ENCODE measurements around the gene NAV1.
A peak's percentile ranks its signal among the peaks of the same experiment; 100 is the strongest.

NAV1 gene

DNA sequence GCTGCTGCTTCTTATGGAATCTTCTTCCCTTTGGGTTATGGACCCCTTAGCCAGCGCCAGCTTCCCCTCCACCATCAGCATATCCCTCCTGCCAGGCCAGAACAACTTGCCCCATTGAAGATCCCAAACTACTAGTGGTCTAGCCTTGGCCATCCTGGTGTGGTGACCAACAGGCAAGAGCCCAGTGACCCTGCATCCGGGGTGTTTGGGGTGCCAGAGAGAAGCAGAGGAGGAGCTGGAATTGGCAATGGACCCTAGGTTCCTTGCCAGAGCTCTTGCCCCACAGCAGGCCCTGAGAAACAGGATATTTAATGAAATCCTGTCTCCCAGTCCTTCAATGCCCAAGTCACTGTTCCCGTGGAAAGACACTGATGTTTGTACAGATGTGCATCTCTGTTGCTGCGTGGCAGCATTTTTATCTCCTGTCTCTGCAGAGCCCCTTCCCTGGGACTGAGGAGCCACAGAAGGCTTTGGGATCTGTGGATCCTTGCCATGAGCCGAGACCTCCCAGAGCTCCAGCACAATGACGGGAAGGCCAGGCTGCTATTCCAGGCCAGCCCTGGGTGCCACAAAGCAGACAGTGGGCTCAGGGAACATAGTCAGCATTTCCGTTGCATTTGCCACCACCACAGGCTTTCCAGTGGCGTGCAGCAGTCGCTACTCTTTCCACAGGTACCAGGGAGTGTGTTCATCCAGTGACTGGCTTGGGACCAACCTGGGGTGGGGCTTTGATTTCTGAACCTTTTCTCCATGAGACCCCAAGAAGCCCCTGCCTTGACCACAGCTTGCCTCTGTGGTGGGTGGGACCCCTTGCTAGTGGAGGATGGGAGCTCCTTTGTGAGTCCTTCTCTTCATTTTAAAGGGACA, 21.6 kb downstream of the NAV1 start:
- Histone ChIP-seq H3K4me3 (ENCODE audit: extremely low read depth, insufficient read depth, low read length, poor library complexity, severe bottlenecking) (no peak overlapping the region), H3K36me3 (ENCODE audit: control insufficient read depth, insufficient read depth, low read length) (peaks cover 10% of the 10 kb centered on the region), H3K4me1 (ENCODE audit: control insufficient read depth, insufficient read depth, low read length, poor library complexity, severe bottlenecking) (peaks cover 50% of the 10 kb centered on the region), H3K27ac (ENCODE audit: low read depth, low read length, severe bottlenecking) (no peak overlapping the region), H3K9me3 (ENCODE audit: control insufficient read depth, low read length) (no peaks in the 10 kb centered on the region)
- 91% methylated on average over 7 to 8 of the region's 9 CpGs for WGBS, 2 experiments (ENCODE audit: insufficient coverage in 2 of 2)

DNA sequence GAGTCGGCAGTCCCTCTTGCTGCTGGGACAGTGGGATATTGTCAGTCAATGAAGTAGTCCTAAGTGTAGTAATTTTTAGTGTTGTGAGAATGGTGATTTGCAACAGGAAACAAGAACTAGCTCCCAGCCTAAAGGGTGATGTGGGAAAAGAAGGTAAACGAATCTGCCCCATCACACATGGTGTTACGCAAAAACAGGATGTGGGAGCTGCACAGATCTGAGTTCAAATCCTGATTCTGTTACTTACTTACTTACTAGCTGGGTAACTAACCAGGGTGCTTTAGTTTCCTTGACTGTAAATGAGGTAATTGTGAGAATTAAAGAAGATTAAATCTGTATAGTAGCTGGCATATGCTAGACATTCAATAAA, 22.3 kb downstream of the NAV1 start:
- Histone ChIP-seq H3K4me3 (ENCODE audit: extremely low read depth, insufficient read depth, low read length, poor library complexity, severe bottlenecking) (no peak overlapping the region), H3K9me3 (ENCODE audit: control insufficient read depth, low read length) (no peaks in the 10 kb centered on the region), H3K27ac (ENCODE audit: low read depth, low read length, severe bottlenecking) (no peak overlapping the region), H3K36me3 (ENCODE audit: control insufficient read depth, insufficient read depth, low read length) (peaks cover 10% of the 10 kb centered on the region), H3K4me1 (ENCODE audit: control insufficient read depth, insufficient read depth, low read length, poor library complexity, severe bottlenecking) (peaks cover 43% of the 10 kb centered on the region)
- WGBS, 2 experiments (ENCODE audit: insufficient coverage in 2 of 2): 75 to 100% methylated on average over 1 to 2 of the region's 3 CpGs

GRCh38 chr1:201561601-201562000, 22.7 kb downstream of the NAV1 start:
- peaks cover 10% of the 10 kb centered on the region for H3K36me3 ChIP-seq (ENCODE audit: control insufficient read depth, insufficient read depth, low read length)
- peaks cover 40% of the 10 kb centered on the region for H3K4me1 ChIP-seq (ENCODE audit: control insufficient read depth, insufficient read depth, low read length, poor library complexity, severe bottlenecking)
- H3K27ac ChIP-seq (ENCODE audit: low read depth, low read length, severe bottlenecking): no peak overlapping the region
- no peak overlapping the region for H3K4me3 ChIP-seq (ENCODE audit: extremely low read depth, insufficient read depth, low read length, poor library complexity, severe bottlenecking)
- H3K9me3 ChIP-seq (ENCODE audit: control insufficient read depth, low read length): no peaks in the 10 kb centered on the region

DNA sequence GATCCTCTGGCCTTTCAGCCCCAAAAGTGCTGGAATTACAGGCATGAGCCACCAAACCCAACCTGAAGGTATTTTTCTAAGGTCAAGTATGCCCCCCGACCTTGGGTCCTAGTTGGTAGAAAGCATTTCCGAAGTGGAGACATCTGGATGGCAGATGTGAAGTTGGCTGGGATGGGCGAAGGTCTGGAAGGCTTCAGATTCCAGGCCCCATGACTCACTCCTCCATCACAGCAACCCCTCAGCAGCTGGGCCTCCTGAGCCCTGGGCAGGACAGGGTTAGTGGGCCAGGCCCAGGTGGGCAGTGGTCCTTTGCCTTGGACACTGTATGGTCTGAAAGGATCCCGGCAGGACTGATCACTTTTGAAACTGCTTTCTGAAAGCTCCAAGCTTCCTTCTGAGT, 23.3 kb downstream of the NAV1 start:
- H3K27ac ChIP-seq (ENCODE audit: low read depth, low read length, severe bottlenecking): peak overlapping the region; percentile 74

GRCh38 chr1:201562659-201563405, 23.9 kb downstream of the NAV1 start:
- H3K27ac ChIP-seq (ENCODE audit: low read depth, low read length, severe bottlenecking): peak overlapping the region; percentile 74
- peaks cover 11% of the 10 kb centered on the region for H3K36me3 ChIP-seq (ENCODE audit: control insufficient read depth, insufficient read depth, low read length)
- no peak overlapping the region for H3K4me3 ChIP-seq (ENCODE audit: extremely low read depth, insufficient read depth, low read length, poor library complexity, severe bottlenecking)
- peaks cover 34% of the 10 kb centered on the region for H3K4me1 ChIP-seq (ENCODE audit: control insufficient read depth, insufficient read depth, low read length, poor library complexity, severe bottlenecking)
- WGBS, 2 experiments (ENCODE audit: insufficient coverage in 2 of 2): 91 to 95% methylated on average over 11 to 17 of the region's 18 CpGs
- no peaks in the 10 kb centered on the region for H3K9me3 ChIP-seq (ENCODE audit: control insufficient read depth, low read length)

More for the DNA sequence above, 23.3 kb downstream of the NAV1 start:
- Histone ChIP-seq H3K36me3 (ENCODE audit: control insufficient read depth, insufficient read depth, low read length) (peaks cover 10% of the 10 kb centered on the region), H3K4me3 (ENCODE audit: extremely low read depth, insufficient read depth, low read length, poor library complexity, severe bottlenecking) (no peak overlapping the region), H3K9me3 (ENCODE audit: control insufficient read depth, low read length) (no peaks in the 10 kb centered on the region), H3K4me1 (ENCODE audit: control insufficient read depth, insufficient read depth, low read length, poor library complexity, severe bottlenecking) (peaks cover 40% of the 10 kb centered on the region)
- WGBS, 2 experiments (ENCODE audit: insufficient coverage in 2 of 2): 100% methylated on average over 1 of the region's 4 CpGs

- Histone ChIP-seq H3K27ac (ENCODE audit: low read depth, low read length, severe bottlenecking) (no peak overlapping the region), H3K36me3 (ENCODE audit: control insufficient read depth, insufficient read depth, low read length) (peaks cover 12% of the 10 kb centered on the region), H3K9me3 (ENCODE audit: control insufficient read depth, low read length) (no peaks in the 10 kb centered on the region), H3K4me3 (ENCODE audit: extremely low read depth, insufficient read depth, low read length, poor library complexity, severe bottlenecking) (no peak overlapping the region), H3K4me1 (ENCODE audit: control insufficient read depth, insufficient read depth, low read length, poor library complexity, severe bottlenecking) (peaks cover 30% of the 10 kb centered on the region)
- 94 to 100% methylated on average over 1 to 2 of the region's 2 CpGs for WGBS, 2 experiments (ENCODE audit: insufficient coverage in 2 of 2)
Measured at GRCh38 chr1:201563406-201563780, 24.5 kb downstream of the NAV1 start.

GRCh38 chr1:201563941-201564340, 25.0 kb downstream of the NAV1 start:
- Histone ChIP-seq H3K4me3 (ENCODE audit: extremely low read depth, insufficient read depth, low read length, poor library complexity, severe bottlenecking) (no peak overlapping the region), H3K4me1 (ENCODE audit: control insufficient read depth, insufficient read depth, low read length, poor library complexity, severe bottlenecking) (peaks cover 30% of the 10 kb centered on the region), H3K36me3 (ENCODE audit: control insufficient read depth, insufficient read depth, low read length) (peaks cover 12% of the 10 kb centered on the region), H3K27ac (ENCODE audit: low read depth, low read length, severe bottlenecking) (no peak overlapping the region), H3K9me3 (ENCODE audit: control insufficient read depth, low read length) (no peaks in the 10 kb centered on the region)
- 85 to 94% methylated on average over 2 to 3 of the region's 3 CpGs for WGBS, 2 experiments (ENCODE audit: insufficient coverage in 2 of 2)

DNA sequence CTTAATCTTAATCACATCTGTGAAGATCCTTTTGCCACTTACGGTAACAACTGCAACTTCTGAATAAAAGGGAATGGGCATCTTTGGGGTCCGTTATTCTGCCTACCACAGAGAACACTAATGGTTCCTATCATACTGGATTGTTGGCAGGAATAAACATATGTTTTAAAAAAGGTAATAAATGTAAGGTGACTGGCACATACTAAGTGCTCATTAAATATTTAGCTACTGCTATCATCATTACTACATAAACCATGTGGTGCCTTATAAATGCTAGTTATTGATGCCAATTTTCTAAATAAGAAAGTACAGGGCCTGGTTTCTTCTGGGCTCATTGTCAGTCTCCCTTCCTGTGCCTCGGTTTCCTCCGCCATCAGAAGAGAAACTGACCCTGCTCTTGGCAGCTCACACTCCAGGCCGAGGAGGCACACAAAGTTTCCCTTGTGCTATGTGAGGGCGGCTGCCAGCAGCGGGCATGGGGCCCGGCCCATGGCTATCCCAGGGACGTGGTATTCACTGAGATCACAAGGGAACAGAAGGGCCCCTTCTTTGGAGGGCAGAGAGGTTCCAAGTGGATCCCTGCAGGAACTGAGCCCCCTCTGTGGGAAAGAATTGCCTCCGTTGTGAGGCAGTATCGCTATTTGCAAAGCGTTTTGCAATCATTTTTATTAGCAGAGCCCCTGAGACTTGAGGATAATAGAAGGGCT, 26.2 kb downstream of the NAV1 start:
- no peak overlapping the region for H3K27ac ChIP-seq (ENCODE audit: low read depth, low read length, severe bottlenecking)
- 90 to 96% methylated on average over 11 of the region's 12 CpGs for WGBS, 2 experiments (ENCODE audit: insufficient coverage in 2 of 2)
- H3K9me3 ChIP-seq (ENCODE audit: control insufficient read depth, low read length): no peaks in the 10 kb centered on the region
- H3K36me3 ChIP-seq (ENCODE audit: control insufficient read depth, insufficient read depth, low read length): peaks cover 12% of the 10 kb centered on the region
- no peak overlapping the region for H3K4me3 ChIP-seq (ENCODE audit: extremely low read depth, insufficient read depth, low read length, poor library complexity, severe bottlenecking)
- peaks cover 27% of the 10 kb centered on the region for H3K4me1 ChIP-seq (ENCODE audit: control insufficient read depth, insufficient read depth, low read length, poor library complexity, severe bottlenecking)

- H3K4me3 ChIP-seq (ENCODE audit: extremely low read depth, insufficient read depth, low read length, poor library complexity, severe bottlenecking): no peak overlapping the region
- whole genome bisulfite sequencing, 2 experiments (ENCODE audit: insufficient coverage in 2 of 2): 84 to 92% methylated on average over 12 of the region's 12 CpGs
Measured at GRCh38 chr1:201565771-201566528, 27.0 kb downstream of the NAV1 start.

DNA sequence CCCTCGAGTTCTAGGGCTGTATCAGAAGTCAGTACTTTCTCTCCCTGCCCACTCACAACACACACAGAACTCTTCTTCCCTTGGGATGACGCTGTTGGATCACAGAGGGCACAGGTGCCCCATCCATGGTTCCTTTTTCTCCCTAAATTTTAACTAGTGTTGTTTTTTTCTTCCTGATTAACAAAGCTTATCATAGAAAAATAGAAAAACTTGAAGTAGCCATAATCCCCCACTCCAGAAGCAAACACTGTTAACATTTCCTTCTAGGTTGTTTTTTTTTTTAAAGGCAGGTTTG, 27.5 kb downstream of the NAV1 start:
- Histone ChIP-seq H3K27ac (ENCODE audit: low read depth, low read length, severe bottlenecking) (no peak overlapping the region), H3K9me3 (ENCODE audit: control insufficient read depth, low read length) (no peaks in the 10 kb centered on the region), H3K4me1 (ENCODE audit: control insufficient read depth, insufficient read depth, low read length, poor library complexity, severe bottlenecking) (peaks cover 25% of the 10 kb centered on the region), H3K4me3 (ENCODE audit: extremely low read depth, insufficient read depth, low read length, poor library complexity, severe bottlenecking) (no peak overlapping the region), H3K36me3 (ENCODE audit: control insufficient read depth, insufficient read depth, low read length) (peaks cover 12% of the 10 kb centered on the region)
- WGBS, 2 experiments (ENCODE audit: insufficient coverage in 2 of 2): 55 to 96% methylated on average over 1 to 2 of the region's 2 CpGs

More at GRCh38 chr1:201565771-201566528, 27.0 kb downstream of the NAV1 start:
- Histone ChIP-seq H3K4me1 (ENCODE audit: control insufficient read depth, insufficient read depth, low read length, poor library complexity, severe bottlenecking) (peaks cover 27% of the 10 kb centered on the region), H3K27ac (ENCODE audit: low read depth, low read length, severe bottlenecking) (no peak overlapping the region), H3K9me3 (ENCODE audit: control insufficient read depth, low read length) (no peaks in the 10 kb centered on the region), H3K36me3 (ENCODE audit: control insufficient read depth, insufficient read depth, low read length) (peaks cover 12% of the 10 kb centered on the region)
